Mesenchymal stem cell (in vitro differentiated cells and primary cell): ENCODE results near the gene IQGAP1.

Experiments
- DNase-seq: peaks from one replicate; pipeline ENCODE4 v3.0.0-alpha.2; 2013
- H2AFZ ChIP-seq: one replicate; pipeline ENCODE4 v1.6.1; 2013; ENCODE audit warnings: low read depth, mild to moderate bottlenecking, control low read depth, inconsistent platforms, low read length, moderate library complexity
- H2AK5ac ChIP-seq: 2 replicates; pipeline ENCODE4 v1.6.1; 2013; ENCODE audit warnings: low read length, moderate library complexity, mild to moderate bottlenecking, inconsistent platforms; ENCODE audit not compliant: severe bottlenecking
- H2BK120ac ChIP-seq: one replicate; pipeline ENCODE4 v1.6.1; 2013; ENCODE audit warnings: low read depth, mild to moderate bottlenecking, inconsistent platforms, low read length, moderate library complexity
- H2BK12ac ChIP-seq, 2 experiments: one replicate each; pipeline ENCODE4 v1.6.1; 2013; ENCODE audit warnings: inconsistent platforms in 2 of 2, low read length in 2 of 2, mild to moderate bottlenecking in 2 of 2, moderate library complexity in 2 of 2, control low read depth in 1 of 2
- H2BK15ac ChIP-seq: one replicate; pipeline ENCODE4 v1.6.1; 2013; ENCODE audit warnings: mild to moderate bottlenecking, low read depth, inconsistent platforms; ENCODE audit not compliant: poor library complexity, severe bottlenecking
- H2BK5ac ChIP-seq: 2 replicates; pipeline ENCODE4 v1.6.1; 2013; ENCODE audit warnings: low read depth, mild to moderate bottlenecking, low read length, control low read depth, inconsistent platforms; ENCODE audit not compliant: poor library complexity, severe bottlenecking
- H3K14ac ChIP-seq, 2 experiments: one replicate each; pipeline ENCODE4 v1.6.1; 2013; ENCODE audit warnings: inconsistent platforms in 2 of 2, low read length in 2 of 2, control low read depth in 1 of 2, mild to moderate bottlenecking in 1 of 2, moderate library complexity in 1 of 2
- H3K18ac ChIP-seq, 2 experiments: one replicate each; pipeline ENCODE4 v1.6.1; 2013; ENCODE audit warnings: inconsistent platforms in 2 of 2, low read length in 2 of 2, control low read depth in 1 of 2, low read depth in 1 of 2, mild to moderate bottlenecking in 1 of 2
- H3K23ac ChIP-seq, 2 experiments: one replicate each; pipeline ENCODE4 v1.6.1; 2013; ENCODE audit warnings: inconsistent platforms in 2 of 2, low read length in 2 of 2, mild to moderate bottlenecking in 2 of 2, moderate library complexity in 2 of 2, control low read depth in 1 of 2
- H3K27ac ChIP-seq: 2 replicates; pipeline ENCODE4 v1.5.1; 2013; ENCODE audit warnings: mild to moderate bottlenecking, moderate library complexity, low read length, control low read depth, inconsistent platforms; ENCODE audit not compliant: poor library complexity, severe bottlenecking
- H3K27me3 ChIP-seq, 2 experiments: 2 replicates each; pipeline versions ENCODE4 v1.6.1 to v1.7.0; 2013; ENCODE audit warnings: low read length in 2 of 2, mild to moderate bottlenecking in 2 of 2, moderate library complexity in 2 of 2, control low read depth in 1 of 2, inconsistent platforms in 1 of 2; ENCODE audit not compliant: control insufficient read depth in 1 of 2, insufficient read depth in 1 of 2
- H3K36me3 ChIP-seq, 2 experiments: 2 replicates each; pipeline versions ENCODE4 v1.6.1 to v1.7.0; 2013; ENCODE audit warnings: low read length in 2 of 2, control low read depth in 1 of 2, inconsistent platforms in 1 of 2, low read depth in 1 of 2, mild to moderate bottlenecking in 1 of 2; ENCODE audit not compliant: insufficient read depth in 2 of 2, control insufficient read depth in 1 of 2
- H3K4ac ChIP-seq, 2 experiments: one replicate each; pipeline ENCODE4 v1.6.1; 2013; ENCODE audit warnings: inconsistent platforms in 2 of 2, low read length in 2 of 2, mild to moderate bottlenecking in 2 of 2, moderate library complexity in 2 of 2, control low read depth in 1 of 2, low read depth in 1 of 2
- H3K4me1 ChIP-seq: 2 replicates; pipeline ENCODE4 v1.6.1; 2013; ENCODE audit warnings: low read depth, low read length, control low read depth; ENCODE audit not compliant: control insufficient read depth, insufficient read depth
- H3K4me2 ChIP-seq: 2 replicates; pipeline ENCODE4 v1.6.1; 2013; ENCODE audit warnings: low read length, mild to moderate bottlenecking, inconsistent platforms; ENCODE audit not compliant: poor library complexity, severe bottlenecking
- H3K4me3 ChIP-seq, 2 experiments: 2 replicates each; pipeline versions ENCODE4 v1.5.1 to v1.7.0; 2013; ENCODE audit warnings: low read length in 2 of 2, mild to moderate bottlenecking in 2 of 2, control low read depth in 1 of 2, low read depth in 1 of 2; ENCODE audit not compliant: insufficient read depth in 1 of 2
- H3K79me1 ChIP-seq: replicated peaks from 2 replicates; pipeline ENCODE4 v1.6.1; 2013; ENCODE audit warnings: mild to moderate bottlenecking, control low read depth, low read length, inconsistent platforms; ENCODE audit not compliant: poor library complexity, severe bottlenecking
- H3K9ac ChIP-seq: 2 replicates; pipeline ENCODE4 v1.7.0; 2013; ENCODE audit warnings: mild to moderate bottlenecking, low read length, moderate library complexity
- H3K9me3 ChIP-seq: 2 replicates; pipeline ENCODE4 v1.7.0; 2013; ENCODE audit warnings: mild to moderate bottlenecking, low read length; ENCODE audit not compliant: control insufficient read depth
- H4K8ac ChIP-seq: one replicate; pipeline ENCODE4 v1.6.1; 2013; ENCODE audit warnings: inconsistent platforms, mild to moderate bottlenecking, low read length, moderate library complexity
- H4K91ac ChIP-seq: one replicate; pipeline ENCODE4 v1.6.1; 2013; ENCODE audit warnings: mild to moderate bottlenecking, low read length, inconsistent platforms
- WGBS: methylation state at CpG from one replicate; pipeline ENCODE4 v1.1.7; 2013; ENCODE audit warnings: mixed read lengths; 5-methylcytosine and 5-hydroxymethylcytosine counted together

IQGAP1 gene

GRCh38 chr15:90465930-90466567 lies 78.0 kb downstream of the IQGAP1 start:
- no peak overlapping the region for H4K91ac ChIP-seq
- peak overlapping the region; percentile 38 for H3K27ac ChIP-seq
- no peak overlapping the region for H3K23ac ChIP-seq
- H3K18ac ChIP-seq: no peak overlapping the region
- H3K4me1 ChIP-seq: peaks cover 7% of the 10 kb centered on the region
- no peak overlapping the region for H2BK120ac ChIP-seq
- no peaks in the 10 kb centered on the region for H3K27me3 ChIP-seq
- H3K4me2 ChIP-seq: no peak overlapping the region
- H3K36me3 ChIP-seq: peaks cover 13 to 54% of the 10 kb centered on the region in 2 experiments
- no peak overlapping the region for H3K4ac ChIP-seq
- peaks cover 30% of the 10 kb centered on the region for H3K79me1 ChIP-seq
- no peak overlapping the region for H2AFZ ChIP-seq
- no peak overlapping the region for H2BK12ac ChIP-seq
- no peak overlapping the region for H2BK5ac ChIP-seq
- H2AK5ac ChIP-seq: peak overlapping the region; percentile 71
- H3K4me3 ChIP-seq: no peak overlapping the region
- DNase-seq: no peak
- no peaks in the 10 kb centered on the region for H3K9me3 ChIP-seq
- no peak overlapping the region for H2BK15ac ChIP-seq
- H3K14ac ChIP-seq: no peak overlapping the region
- no peak overlapping the region for H4K8ac ChIP-seq
- peak overlapping the region; percentile 27 for H3K9ac ChIP-seq
- WGBS: 99% methylated on average over 3 of the region's 3 CpGs

DNA sequence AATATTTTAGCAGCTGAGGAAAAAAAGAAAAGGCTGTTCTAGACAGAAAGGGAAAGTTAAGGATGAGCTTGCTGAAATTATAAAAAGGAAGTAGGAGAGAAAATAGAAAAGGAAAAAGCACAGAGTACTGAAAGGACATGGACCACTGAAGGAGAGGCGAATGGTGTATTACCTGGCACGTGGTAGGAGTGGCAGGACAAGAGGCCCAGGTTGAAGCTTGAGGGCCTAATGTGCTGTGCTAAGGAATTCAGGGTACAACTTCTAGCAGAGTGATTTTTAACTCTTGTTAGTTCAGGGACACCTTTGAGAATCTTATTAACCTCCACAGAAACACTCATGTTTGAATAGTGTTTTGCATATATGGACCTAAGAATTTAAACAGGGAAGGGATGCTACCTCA lies 81.7 kb downstream of the IQGAP1 start:
- no peak overlapping the region for H3K4me3 ChIP-seq

DNA sequence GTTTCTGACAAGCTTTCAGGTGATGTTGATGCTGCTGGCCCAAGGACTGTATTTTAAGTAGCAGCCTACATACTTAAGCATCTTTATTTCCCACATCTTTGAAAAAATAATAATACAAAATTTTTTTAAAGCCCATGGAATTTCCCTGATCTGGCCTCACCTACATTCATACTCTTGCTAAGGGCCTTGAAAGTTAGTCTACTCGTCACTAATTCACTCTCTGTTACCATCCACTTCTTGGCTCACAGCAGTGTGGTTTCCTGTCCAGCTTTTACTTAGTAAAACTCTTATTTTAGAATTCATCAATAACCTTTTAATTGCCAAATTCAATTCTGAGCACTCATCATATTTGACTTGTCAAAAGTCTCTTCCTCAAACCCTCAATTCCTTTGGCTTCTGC lies 82.4 kb downstream of the IQGAP1 start:
- H4K91ac ChIP-seq: no peak overlapping the region
- no peak overlapping the region for H3K14ac ChIP-seq
- H3K27me3 ChIP-seq: no peaks in the 10 kb centered on the region
- H3K79me1 ChIP-seq: peaks cover 45% of the 10 kb centered on the region
- no peak overlapping the region for H2BK5ac ChIP-seq
- no peak for DNase-seq
- H2AFZ ChIP-seq: no peak overlapping the region
- no peak overlapping the region for H2AK5ac ChIP-seq
- no peak overlapping the region for H3K23ac ChIP-seq
- H3K4me1 ChIP-seq: peaks cover 4% of the 10 kb centered on the region
- H3K4ac ChIP-seq: no peak overlapping the region
- no peak overlapping the region for H2BK120ac ChIP-seq
- H3K9me3 ChIP-seq: no peaks in the 10 kb centered on the region
- 90% methylated on average over 1 of the region's 1 CpG for WGBS
- no peak overlapping the region for H3K9ac ChIP-seq
- no peak overlapping the region for H3K4me2 ChIP-seq
- peaks cover 41 to 95% of the 10 kb centered on the region in 2 experiments for H3K36me3 ChIP-seq
- H2BK15ac ChIP-seq: no peak overlapping the region
- no peak overlapping the region for H3K4me3 ChIP-seq
- no peak overlapping the region for H3K18ac ChIP-seq
- no peak overlapping the region for H3K27ac ChIP-seq
- no peak overlapping the region for H2BK12ac ChIP-seq
- no peak overlapping the region for H4K8ac ChIP-seq

More for the DNA sequence above, 81.7 kb downstream of the IQGAP1 start:
- H3K9me3 ChIP-seq: no peaks in the 10 kb centered on the region
- no peaks in the 10 kb centered on the region for H3K27me3 ChIP-seq
- H3K4me1 ChIP-seq: peaks cover 5% of the 10 kb centered on the region
- no peak overlapping the region for H3K4ac ChIP-seq
- H2BK120ac ChIP-seq: no peak overlapping the region
- no peak overlapping the region for H3K18ac ChIP-seq
- H3K23ac ChIP-seq: no peak overlapping the region
- H2AFZ ChIP-seq: no peak overlapping the region
- H3K9ac ChIP-seq: no peak overlapping the region
- no peak overlapping the region for H3K27ac ChIP-seq
- WGBS: 95% methylated on average over 2 of the region's 2 CpGs
- H4K91ac ChIP-seq: no peak overlapping the region
- no peak overlapping the region for H2AK5ac ChIP-seq
- peaks cover 45% of the 10 kb centered on the region for H3K79me1 ChIP-seq
- no peak for DNase-seq
- no peak overlapping the region for H2BK15ac ChIP-seq
- no peak overlapping the region for H2BK5ac ChIP-seq
- no peak overlapping the region for H2BK12ac ChIP-seq
- H3K4me2 ChIP-seq: no peak overlapping the region
- H4K8ac ChIP-seq: no peak overlapping the region
- no peak overlapping the region for H3K14ac ChIP-seq
- peaks cover 36 to 89% of the 10 kb centered on the region in 2 experiments for H3K36me3 ChIP-seq

DNA sequence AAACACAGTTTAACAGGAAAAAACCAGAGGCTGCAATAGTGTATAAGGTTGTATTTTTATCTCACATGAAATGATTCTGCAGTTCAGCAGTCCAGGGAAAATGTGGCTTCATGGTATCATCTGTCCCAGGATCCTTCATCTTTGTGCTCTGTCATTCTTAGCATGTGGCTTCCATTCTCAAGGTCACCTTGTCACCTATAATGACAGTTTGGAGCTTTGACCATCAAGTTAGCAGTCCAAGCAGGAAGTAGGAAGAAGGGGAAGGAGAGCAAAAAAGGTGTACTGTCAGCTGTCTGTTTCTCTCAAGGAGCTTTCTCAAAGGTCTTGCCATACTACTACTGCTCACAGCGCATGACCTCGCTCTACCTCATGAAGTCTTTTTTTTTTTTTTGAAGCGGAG lies 83.1 kb downstream of the IQGAP1 start:
- H3K27ac ChIP-seq: no peak overlapping the region
- no peak overlapping the region for H4K91ac ChIP-seq
- no peaks in the 10 kb centered on the region for H3K27me3 ChIP-seq
- no peaks in the 10 kb centered on the region for H3K9me3 ChIP-seq
- no peak overlapping the region for H3K9ac ChIP-seq
- DNase-seq: no peak
- H3K79me1 ChIP-seq: peaks cover 43% of the 10 kb centered on the region
- H3K14ac ChIP-seq: no peak overlapping the region
- H4K8ac ChIP-seq: no peak overlapping the region
- H3K4ac ChIP-seq: no peak overlapping the region
- no peak overlapping the region for H3K18ac ChIP-seq
- H3K23ac ChIP-seq: no peak overlapping the region
- H2BK12ac ChIP-seq: no peak overlapping the region
- H2BK5ac ChIP-seq: no peak overlapping the region
- no peak overlapping the region for H2AFZ ChIP-seq
- no peak overlapping the region for H2BK15ac ChIP-seq
- peaks cover 1% of the 10 kb centered on the region for H3K4me1 ChIP-seq
- no peak overlapping the region for H3K4me3 ChIP-seq
- H3K36me3 ChIP-seq: peaks cover 42 to 95% of the 10 kb centered on the region in 2 experiments
- H3K4me2 ChIP-seq: no peak overlapping the region
- no peak overlapping the region for H2AK5ac ChIP-seq
- WGBS: 97% methylated on average over 3 of the region's 3 CpGs
- no peak overlapping the region for H2BK120ac ChIP-seq
